ENCODE results near the gene RARB.

Gene RARB

GRCh38 chr3:25427942-25428788, at the start of gene RARB:
Gene RARB, plus strand, starts transcription at chr3:25428263. Its CDS starts 469 bp downstream, at chr3:25428732.
- DNase-seq, result no peak

GRCh38 chr3:25378786-25379311, 49.2 kb upstream of the RARB start:
- DNase-seq, result no peak

- DNase-seq, result no peak
These were observed 47.8 kb upstream of the RARB start for GRCh38 chr3:25380222-25380739.

GRCh38 chr3:25381083-25381482, 47.0 kb upstream of the RARB start:
- no peak for DNase-seq

GRCh38 chr3:25384471-25384870, 43.6 kb upstream of the RARB start:
- no peak for DNase-seq

- DNase-seq, result no peak
These were observed 42.1 kb upstream of the RARB start for GRCh38 chr3:25385807-25386460.

GRCh38 chr3:25386686-25387255, 41.3 kb upstream of the RARB start:
- no peak for DNase-seq

- no peak for DNase-seq
These were observed 37.5 kb upstream of the RARB start for GRCh38 chr3:25390605-25391004.

- no peak for DNase-seq
These were observed 31.8 kb upstream of the RARB start for GRCh38 chr3:25396251-25396650.

GRCh38 chr3:25396686-25397085, 31.4 kb upstream of the RARB start:
- no peak for DNase-seq

GRCh38 chr3:25397150-25397549, 30.9 kb upstream of the RARB start:
- no peak for DNase-seq

GRCh38 chr3:25400587-25400986, 27.5 kb upstream of the RARB start:
- DNase-seq, result no peak

GRCh38 chr3:25403968-25404367, 24.1 kb upstream of the RARB start:
- DNase-seq, result no peak

- DNase-seq, result no peak
These were observed 23.5 kb upstream of the RARB start for GRCh38 chr3:25404569-25404968.

GRCh38 chr3:25405335-25405734, 22.7 kb upstream of the RARB start:
- DNase-seq, result no peak

GRCh38 chr3:25410703-25411102, 17.4 kb upstream of the RARB start:
- DNase-seq, result no peak

GRCh38 chr3:25412269-25412668, 15.8 kb upstream of the RARB start:
- no peak for DNase-seq

GRCh38 chr3:25416176-25416575, 11.9 kb upstream of the RARB start:
- DNase-seq, result no peak

GRCh38 chr3:25418596-25418995, 9.5 kb upstream of the RARB start:
- DNase-seq, result no peak

GRCh38 chr3:25419251-25419650, 8.8 kb upstream of the RARB start:
- no peak for DNase-seq

- no peak for DNase-seq
These were observed 7.9 kb upstream of the RARB start for GRCh38 chr3:25420147-25420546.

- no peak for DNase-seq
These were observed 7.2 kb upstream of the RARB start for GRCh38 chr3:25420885-25421284.

- DNase-seq, result no peak
These were observed 6.3 kb upstream of the RARB start for GRCh38 chr3:25421747-25422146.
